Retinal pigment epithelial cell (primary cell): ENCODE data around the gene TREX2.
"Not testable (repeated sequence)": the region's sequence is repeated elsewhere in the genome, so short reads cannot be mapped to it uniquely, and the experiment has no call there.

ENCODE experiments used
- DNase-seq: peaks from one replicate; pipeline ENCODE4 v3.0.0-alpha.2; 2010; ENCODE audit warnings: low read depth
- H3K4me3 ChIP-seq: 2 replicates; pipeline ENCODE4 v1.5.1; 2011; ENCODE audit warnings: mild to moderate bottlenecking, low read length, control low read depth, moderate library complexity
- TF ChIP-seq, protein P1 (sequence below): conservative IDR thresholded peaks from 2 replicates; pipeline ENCODE4 v1.5.1; 2011; ENCODE audit warnings: low read depth, low read length, control low read depth, inconsistent platforms

Gene TREX2

DNA sequence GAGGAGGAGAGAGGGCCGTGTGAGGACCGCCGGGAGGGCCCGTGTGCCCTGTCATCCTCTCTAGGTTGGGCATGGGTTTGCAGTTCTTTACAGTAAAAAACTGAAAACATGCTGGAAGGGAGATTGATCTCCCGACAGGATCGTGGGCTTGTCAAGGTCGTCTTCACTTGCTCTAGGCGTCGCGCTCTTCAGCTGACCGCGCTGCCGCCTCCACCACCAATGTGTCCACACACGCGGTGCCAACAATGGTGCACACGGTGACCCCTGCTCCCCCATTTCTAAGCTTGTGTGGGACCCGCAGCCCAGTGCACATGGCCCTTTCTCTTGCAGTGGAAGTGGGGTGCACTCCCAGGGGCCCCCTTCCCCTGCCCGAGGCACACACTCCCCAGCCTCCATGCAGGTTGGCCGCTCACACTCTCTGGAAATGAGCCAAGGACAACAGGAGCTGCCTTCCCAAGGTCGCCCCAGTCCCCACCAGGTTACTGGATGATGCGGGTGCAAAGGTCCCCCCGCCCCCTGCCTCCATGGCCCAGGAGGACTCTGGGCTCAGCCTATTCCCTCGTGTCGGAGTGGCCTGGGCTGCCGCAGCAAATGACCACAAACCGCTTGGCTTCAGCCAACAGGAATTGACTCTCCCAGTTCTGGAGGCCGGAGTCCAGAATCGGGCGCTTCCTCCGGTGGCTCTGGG is 36.3 kb downstream of the TREX2 start:
- H3K4me3 ChIP-seq = no peak overlapping the region
- no peak for DNase-seq
- TF ChIP-seq, protein P1, sequence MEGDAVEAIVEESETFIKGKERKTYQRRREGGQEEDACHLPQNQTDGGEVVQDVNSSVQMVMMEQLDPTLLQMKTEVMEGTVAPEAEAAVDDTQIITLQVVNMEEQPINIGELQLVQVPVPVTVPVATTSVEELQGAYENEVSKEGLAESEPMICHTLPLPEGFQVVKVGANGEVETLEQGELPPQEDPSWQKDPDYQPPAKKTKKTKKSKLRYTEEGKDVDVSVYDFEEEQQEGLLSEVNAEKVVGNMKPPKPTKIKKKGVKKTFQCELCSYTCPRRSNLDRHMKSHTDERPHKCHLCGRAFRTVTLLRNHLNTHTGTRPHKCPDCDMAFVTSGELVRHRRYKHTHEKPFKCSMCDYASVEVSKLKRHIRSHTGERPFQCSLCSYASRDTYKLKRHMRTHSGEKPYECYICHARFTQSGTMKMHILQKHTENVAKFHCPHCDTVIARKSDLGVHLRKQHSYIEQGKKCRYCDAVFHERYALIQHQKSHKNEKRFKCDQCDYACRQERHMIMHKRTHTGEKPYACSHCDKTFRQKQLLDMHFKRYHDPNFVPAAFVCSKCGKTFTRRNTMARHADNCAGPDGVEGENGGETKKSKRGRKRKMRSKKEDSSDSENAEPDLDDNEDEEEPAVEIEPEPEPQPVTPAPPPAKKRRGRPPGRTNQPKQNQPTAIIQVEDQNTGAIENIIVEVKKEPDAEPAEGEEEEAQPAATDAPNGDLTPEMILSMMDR = no peak

DNA sequence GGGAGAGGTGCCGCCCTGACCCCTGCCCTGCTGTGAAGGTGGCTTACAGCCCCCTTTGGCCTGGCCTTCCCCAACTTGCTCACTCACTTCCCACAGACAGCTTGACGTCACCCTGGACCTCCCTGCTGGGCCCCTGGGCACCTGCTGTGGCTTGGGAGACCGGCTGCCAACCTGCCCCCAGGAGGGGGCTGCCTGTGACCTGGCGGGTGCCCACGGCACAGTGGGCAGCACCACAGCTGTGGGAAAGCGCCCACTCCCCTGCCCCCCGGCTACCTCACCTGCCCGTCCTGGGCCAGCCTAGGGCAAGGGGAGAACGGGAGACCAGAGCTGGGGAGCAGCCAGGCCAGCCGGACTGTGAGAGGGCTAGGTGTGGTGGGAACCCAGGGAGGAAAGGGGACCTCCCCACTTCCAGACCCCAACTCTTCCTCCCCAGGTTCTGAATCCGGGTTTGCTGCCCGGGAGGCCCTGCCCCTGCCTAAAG is 36.9 kb downstream of the TREX2 start:
- no peak for DNase-seq
- TF ChIP-seq, protein P1 = no peak
- H3K4me3 ChIP-seq = no peak overlapping the region

DNA sequence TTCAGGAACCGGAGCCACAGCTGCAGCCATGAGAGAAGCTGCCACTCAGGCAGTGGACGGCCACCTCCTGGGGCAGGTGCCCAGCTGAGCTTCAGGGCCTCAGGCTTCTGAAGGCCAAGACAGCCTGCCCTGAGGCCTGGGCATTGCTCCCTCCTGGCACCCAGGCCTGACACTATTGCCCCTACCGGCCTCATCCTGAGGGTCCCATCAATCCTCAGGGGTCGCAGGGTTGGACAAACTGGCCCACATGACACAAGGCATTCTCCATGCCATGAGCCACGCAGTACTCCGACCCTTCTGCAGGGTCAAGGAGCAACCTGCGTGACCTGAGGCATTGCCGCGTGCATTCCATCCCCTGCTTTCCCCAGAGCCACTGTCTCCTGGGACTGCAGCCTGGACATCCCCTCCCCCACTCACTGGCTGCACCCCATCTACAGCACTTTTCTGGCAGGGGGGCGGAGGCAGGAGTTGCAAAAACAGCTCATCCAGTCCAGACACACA is 37.6 kb downstream of the TREX2 start:
- TF ChIP-seq, protein P1 = no peak
- no peak for DNase-seq

DNA sequence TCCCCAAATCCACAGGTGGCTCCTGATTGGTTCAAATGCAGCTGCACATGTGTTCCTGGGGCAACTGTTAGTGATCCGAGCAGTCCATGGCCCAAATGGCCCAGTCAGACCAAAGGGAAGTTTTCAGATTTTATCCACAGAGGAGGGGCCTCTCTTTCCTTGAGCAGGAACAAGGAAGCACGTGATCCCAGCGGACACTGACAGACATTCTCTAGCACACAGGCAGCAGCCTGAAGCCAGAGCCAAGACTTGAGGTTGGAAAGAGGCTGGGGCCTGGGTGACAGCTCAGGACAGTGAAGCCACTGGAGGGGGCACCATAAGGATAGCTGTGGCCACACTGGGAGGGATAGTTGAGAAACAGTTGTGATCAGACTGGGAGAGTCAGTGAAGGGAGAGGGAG is 38.1 kb downstream of the TREX2 start:
- TF ChIP-seq, protein P1 = no peak
- no peak for DNase-seq
- no peak overlapping the region for H3K4me3 ChIP-seq

More for the DNA sequence above, 37.6 kb downstream of the TREX2 start:
- no peak overlapping the region for H3K4me3 ChIP-seq

DNA sequence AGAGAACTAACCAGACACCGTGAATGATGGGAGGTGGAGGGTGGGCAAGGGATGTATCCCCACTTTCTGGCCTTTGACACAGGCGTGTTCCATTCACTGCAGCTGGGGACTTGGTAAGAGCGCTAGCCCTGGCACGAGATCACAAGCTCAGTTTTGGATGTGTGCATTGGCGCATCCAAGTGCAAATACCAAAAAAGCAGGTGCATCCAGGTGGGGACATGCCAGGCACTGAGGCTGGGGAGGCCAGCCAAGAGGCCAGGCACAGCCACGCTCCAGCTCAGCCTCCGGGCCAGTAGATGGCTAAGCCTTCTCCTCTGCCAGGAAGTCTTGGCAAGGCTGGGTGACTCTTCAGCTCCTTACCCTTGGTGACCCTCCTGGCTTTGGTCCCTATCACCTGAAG is 39.0 kb downstream of the TREX2 start:
- DNase-seq = no peak
- TF ChIP-seq, protein P1 = no peak
- H3K4me3 ChIP-seq = no peak overlapping the region

DNA sequence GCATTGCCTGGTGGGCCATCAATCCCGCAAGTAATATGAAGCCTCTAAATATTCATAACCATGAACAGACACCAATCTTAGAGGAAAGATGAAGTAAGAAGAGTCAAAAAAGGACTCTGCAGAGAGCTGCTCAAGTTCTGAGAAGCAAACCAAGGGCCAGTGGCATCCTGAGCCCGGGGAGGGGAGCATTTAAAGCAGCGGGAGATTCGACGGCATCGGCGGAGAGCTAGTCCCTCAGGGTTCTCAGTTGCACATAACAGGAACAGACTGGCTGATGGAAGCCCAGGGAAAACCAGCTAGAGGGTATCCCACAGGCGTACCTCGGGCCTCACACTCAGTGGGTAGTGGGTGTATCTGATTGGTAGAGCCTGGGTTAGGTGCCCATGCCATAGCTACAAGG is 39.8 kb downstream of the TREX2 start:
- no peak for DNase-seq
- TF ChIP-seq, protein P1 = no peak
- no peak overlapping the region for H3K4me3 ChIP-seq

DNA sequence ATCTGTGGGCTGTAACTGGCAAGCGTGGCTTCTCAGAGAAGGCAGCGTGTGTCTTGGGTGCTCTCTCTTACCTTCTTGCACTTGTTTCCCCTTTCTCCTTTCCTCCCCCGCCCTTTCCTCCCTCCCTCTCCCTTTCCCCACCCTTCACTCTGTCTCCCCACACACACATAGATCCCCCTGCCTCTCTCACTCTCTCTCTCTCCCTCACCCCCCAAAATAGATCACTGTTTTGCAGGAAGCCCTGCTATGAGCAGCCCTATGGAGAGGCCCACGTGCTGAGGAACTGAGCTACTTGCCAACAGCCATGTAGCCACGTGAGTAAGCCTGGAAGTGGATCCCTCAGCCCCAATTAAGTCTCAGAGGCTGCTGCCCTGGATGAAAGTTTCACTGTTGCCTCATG is 40.4 kb downstream of the TREX2 start:
- no peak for DNase-seq
- TF ChIP-seq, protein P1 = no peak
- H3K4me3 ChIP-seq = no peak overlapping the region

DNA sequence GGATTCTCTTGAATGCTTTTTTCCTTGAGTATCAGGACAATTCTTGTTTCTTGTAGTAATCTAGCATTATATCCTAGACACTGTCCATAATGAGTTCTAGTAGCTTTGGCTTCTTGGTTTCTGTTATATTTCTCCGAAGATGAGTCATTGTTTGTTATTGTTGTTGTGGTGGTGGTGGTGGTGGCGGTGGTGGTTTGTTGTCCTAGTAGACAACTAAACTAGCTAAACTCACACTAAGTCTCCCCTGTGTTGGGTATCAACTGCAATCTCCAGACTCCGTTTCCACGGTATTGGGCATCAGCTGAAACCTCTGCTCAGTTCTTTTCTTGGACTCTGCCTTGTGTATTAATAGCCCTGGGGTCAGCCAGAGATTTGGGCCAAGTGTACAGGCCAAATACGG is 41.5 kb downstream of the TREX2 start:
- H3K4me3 ChIP-seq, DNase-seq: not testable (repeated sequence)
